Prostate gland (tissue), 2 donors: ENCODE results near the gene PIK3R6.

Experiments
- POLR2A ChIP-seq: fragments of 450-650 bp; IDR thresholded peaks from one replicate; pipeline ENCODE4 v1.6.1; 2016; ENCODE audit warnings: antibody characterized with exemption, mild to moderate bottlenecking
- TF ChIP-seq, protein P1 (sequence below), 4 experiments: fragments of 200-600 bp in 2 of 4; fragments of 450-650 bp in 2 of 4; sonication (generic) in 2 of 4; IDR thresholded peaks; 1 replicate in 3 of 4; 2 replicates in 1 of 4; pipeline ENCODE4 v1.5.1; 2016 to 2019; ENCODE audit warnings: antibody characterized with exemption in 4 of 4, mild to moderate bottlenecking in 2 of 4, moderate library complexity in 2 of 4

DNA sequence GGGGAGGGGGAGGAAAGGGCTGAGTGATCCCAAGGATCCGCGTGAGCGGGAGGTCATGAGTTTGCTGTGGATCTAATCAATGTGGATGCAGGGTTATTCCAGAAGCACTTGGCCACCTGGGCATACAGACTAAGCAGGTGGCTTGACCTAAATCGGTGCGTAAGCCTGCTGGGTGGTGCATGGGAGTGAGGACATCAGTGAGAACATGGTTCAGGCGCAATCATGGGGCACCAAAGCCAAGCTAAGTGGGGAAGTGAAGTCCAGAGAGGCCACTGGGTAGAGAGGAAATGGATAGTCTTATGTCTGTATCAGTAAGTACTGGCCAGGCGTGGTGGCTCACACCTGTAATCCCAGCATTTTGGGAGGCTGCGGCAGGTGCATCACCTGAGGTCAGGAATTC, 49.4 kb downstream of the PIK3R6 start:
- TF ChIP-seq, protein P1, sequence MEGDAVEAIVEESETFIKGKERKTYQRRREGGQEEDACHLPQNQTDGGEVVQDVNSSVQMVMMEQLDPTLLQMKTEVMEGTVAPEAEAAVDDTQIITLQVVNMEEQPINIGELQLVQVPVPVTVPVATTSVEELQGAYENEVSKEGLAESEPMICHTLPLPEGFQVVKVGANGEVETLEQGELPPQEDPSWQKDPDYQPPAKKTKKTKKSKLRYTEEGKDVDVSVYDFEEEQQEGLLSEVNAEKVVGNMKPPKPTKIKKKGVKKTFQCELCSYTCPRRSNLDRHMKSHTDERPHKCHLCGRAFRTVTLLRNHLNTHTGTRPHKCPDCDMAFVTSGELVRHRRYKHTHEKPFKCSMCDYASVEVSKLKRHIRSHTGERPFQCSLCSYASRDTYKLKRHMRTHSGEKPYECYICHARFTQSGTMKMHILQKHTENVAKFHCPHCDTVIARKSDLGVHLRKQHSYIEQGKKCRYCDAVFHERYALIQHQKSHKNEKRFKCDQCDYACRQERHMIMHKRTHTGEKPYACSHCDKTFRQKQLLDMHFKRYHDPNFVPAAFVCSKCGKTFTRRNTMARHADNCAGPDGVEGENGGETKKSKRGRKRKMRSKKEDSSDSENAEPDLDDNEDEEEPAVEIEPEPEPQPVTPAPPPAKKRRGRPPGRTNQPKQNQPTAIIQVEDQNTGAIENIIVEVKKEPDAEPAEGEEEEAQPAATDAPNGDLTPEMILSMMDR (IDR thresholded peaks at IDR 0.05): no peak
- no peak for TF ChIP-seq POLR2A
